ENCODE measurements around the gene STK32A.

The STK32A gene

DNA sequence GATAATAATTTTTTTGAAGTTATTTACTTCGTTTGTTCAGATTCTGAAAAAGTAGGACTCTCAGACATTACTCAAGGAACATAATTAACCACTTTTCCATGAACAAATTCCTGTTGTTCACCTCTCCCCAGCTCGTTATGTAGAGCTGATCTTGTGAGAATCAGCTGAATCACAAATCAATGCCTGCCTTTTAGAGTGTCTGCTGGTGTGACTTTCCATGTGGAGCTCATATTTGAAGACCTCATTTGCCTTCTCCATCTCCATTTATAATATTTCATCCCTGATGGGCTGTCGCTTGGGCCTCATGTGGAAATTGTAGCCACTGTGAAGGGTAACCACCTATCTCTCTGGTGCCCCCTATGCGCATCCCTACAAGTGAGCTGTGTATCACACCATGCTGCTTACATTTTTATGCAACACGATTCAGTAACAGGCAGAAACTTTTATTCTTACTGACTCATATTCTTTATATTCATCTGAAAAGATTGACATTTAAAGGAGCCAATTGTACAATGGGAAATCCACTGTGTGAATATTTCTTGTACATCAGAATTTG, 111.3 kb downstream of the STK32A start:
- no peak for TF ChIP-seq CTCF (IDR thresholded peaks at IDR 0.05; ENCODE audit: extremely low read depth, insufficient read depth, missing control alignments)
- in situ Hi-C loops (cut with MboI; ENCODE audit: low pct_unique_long_range_greater_than_20kb, low sequenced_read_pairs, unreplicated experiment): no loop called here
- no peak for DNase-seq (ENCODE audit: low spot score)

- in situ Hi-C loops (cut with MboI; ENCODE audit: low pct_unique_long_range_greater_than_20kb, low sequenced_read_pairs, unreplicated experiment): no loop called here
- TF ChIP-seq CTCF (IDR thresholded peaks at IDR 0.05; ENCODE audit: extremely low read depth, insufficient read depth, missing control alignments): no peak
- no peak for DNase-seq (ENCODE audit: low spot score)
Measured at GRCh38 chr5:147348046-147348445, 113.2 kb downstream of the STK32A start.

DNA sequence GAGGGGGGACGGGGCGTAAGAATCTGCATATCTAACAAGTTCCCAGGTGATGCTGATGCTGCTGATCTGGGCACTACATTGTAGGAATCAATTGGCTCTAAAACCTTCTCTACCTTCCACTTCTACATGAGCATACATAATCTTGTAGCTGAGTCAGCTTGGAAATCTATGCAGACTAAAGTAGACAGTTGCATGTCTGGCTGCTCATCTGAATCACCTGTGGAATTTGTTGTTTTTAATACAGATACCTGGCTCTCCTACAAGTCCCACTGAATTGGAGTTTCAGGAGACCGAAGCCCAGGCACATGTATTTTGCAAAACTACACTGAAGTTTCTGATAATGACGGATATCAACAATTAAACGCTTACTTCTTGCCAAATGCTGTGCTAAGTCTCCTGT, 113.6 kb downstream of the STK32A start:
- DNase-seq (ENCODE audit: low spot score): no peak
- in situ Hi-C loops (cut with MboI; ENCODE audit: low pct_unique_long_range_greater_than_20kb, low sequenced_read_pairs, unreplicated experiment): no loop called here
- no peak for TF ChIP-seq CTCF (IDR thresholded peaks at IDR 0.05; ENCODE audit: extremely low read depth, insufficient read depth, missing control alignments)

DNA sequence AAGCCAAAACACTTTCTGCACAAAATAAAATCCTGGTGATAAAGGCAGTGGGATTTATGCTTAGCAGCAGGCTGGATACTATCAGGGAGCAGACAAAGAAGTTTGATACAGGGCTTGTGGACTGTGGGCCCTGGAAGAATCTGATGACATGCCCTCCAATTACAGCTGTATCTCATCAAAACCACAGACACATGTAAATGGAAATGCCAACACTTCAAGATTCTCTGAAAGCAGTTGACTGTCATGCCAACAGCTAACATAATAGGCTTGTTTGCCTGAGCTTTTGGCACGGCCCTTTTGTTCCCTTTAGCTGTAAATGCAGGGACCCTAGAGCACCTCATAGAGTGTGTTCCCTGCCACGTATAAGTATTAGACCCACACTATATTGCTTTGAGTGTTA, 114.4 kb downstream of the STK32A start:
- TF ChIP-seq CTCF (IDR thresholded peaks at IDR 0.05; ENCODE audit: extremely low read depth, insufficient read depth, missing control alignments): no peak
- in situ Hi-C loops (cut with MboI; ENCODE audit: low pct_unique_long_range_greater_than_20kb, low sequenced_read_pairs, unreplicated experiment): no loop called here
- DNase-seq (ENCODE audit: low spot score): no peak

GRCh38 chr5:147359101-147359500, 124.3 kb downstream of the STK32A start:
- TF ChIP-seq CTCF (IDR thresholded peaks at IDR 0.05; ENCODE audit: extremely low read depth, insufficient read depth, missing control alignments): no peak
- in situ Hi-C loops (cut with MboI; ENCODE audit: low pct_unique_long_range_greater_than_20kb, low sequenced_read_pairs, unreplicated experiment): no loop called here

DNA sequence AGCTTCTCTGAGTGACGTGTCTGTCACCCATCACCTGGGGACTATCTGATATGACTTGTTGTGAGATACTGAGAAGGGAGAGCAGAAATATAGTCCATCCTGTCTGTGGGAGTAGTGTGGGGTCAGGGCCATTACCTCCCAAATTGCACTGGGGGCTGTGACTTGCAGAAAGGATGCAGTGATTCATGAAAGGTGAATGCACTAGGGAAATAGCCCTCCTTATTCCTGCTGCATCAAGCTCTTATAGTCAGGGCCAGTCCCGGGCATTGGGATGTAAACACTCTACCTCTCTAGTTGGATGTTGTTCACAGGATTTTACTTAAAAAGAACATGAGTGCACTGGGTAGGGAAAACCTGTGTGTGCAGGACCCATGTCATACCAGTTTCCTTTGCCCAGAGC, 124.8 kb downstream of the STK32A start:
- no peak for DNase-seq (ENCODE audit: low spot score)
- in situ Hi-C loops (cut with MboI; ENCODE audit: low pct_unique_long_range_greater_than_20kb, low sequenced_read_pairs, unreplicated experiment): no loop called here
- no peak for TF ChIP-seq CTCF (IDR thresholded peaks at IDR 0.05; ENCODE audit: extremely low read depth, insufficient read depth, missing control alignments)

More at GRCh38 chr5:147359101-147359500, 124.3 kb downstream of the STK32A start:
- no peak for DNase-seq (ENCODE audit: low spot score)

DNA sequence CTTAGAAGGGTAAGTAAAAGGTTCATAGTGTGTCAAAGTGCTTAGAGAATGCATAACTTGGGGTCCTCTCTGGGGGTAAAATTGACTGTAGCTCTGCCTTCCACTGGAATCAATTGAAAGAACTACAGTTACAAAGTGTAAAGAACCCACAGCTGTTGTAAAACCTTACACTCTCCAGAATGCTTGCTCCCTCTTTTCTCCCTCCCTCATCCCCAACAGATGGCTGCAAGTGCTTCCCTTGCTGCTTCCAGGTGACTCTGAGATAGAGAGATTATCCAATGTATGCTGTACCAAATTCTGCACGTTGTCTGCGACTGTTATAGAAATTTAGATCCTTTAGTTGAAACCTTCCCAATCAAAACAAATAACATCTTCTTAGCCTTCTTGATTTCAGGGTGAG, 126.0 kb downstream of the STK32A start:
- no peak for DNase-seq (ENCODE audit: low spot score)
- no peak for TF ChIP-seq CTCF (IDR thresholded peaks at IDR 0.05; ENCODE audit: extremely low read depth, insufficient read depth, missing control alignments)
- in situ Hi-C loops (cut with MboI; ENCODE audit: low pct_unique_long_range_greater_than_20kb, low sequenced_read_pairs, unreplicated experiment): no loop called here
